SK-N-SH (cell line): ENCODE measurements around the gene EIF3K. TPM values are rescaled to one million over a fixed set of nuclear protein-coding genes. Genes with fewer than 3 reads are reported as not detected.
A peak's percentile ranks its signal among the peaks of the same experiment; 100 is the strongest.

Experiments used
- CTCF ChIP-seq: fragments of 200-600 bp; sonication (generic); IDR thresholded peaks from 2 replicates; pipeline ENCODE4 v1.6.1; 2017; ENCODE audit warnings: antibody characterized with exemption, mild to moderate bottlenecking, moderate library complexity
- EZH2phosphoT487 ChIP-seq: fragments of 200-600 bp; sonication (generic); IDR thresholded peaks from 2 replicates; pipeline ENCODE4 v1.6.1; 2017; ENCODE audit warnings: low read depth, mixed run types, mild to moderate bottlenecking, antibody characterized with exemption, moderate library complexity, borderline replicate concordance
- FOXJ3 ChIP-seq: sonication (generic); formaldehyde crosslinking; IDR thresholded peaks from 2 replicates; pipeline ENCODE4 v1.5.1; 2020; ENCODE audit warnings: mild to moderate bottlenecking, missing genetic modification reagents
- GABPA ChIP-seq: IDR thresholded peaks from 2 replicates; pipeline ENCODE4 v1.4.0; 2012; ENCODE audit warnings: low read depth, mild to moderate bottlenecking
- GATA2 ChIP-seq: sonication (generic); formaldehyde crosslinking; IDR thresholded peaks from 2 replicates; pipeline ENCODE4 v1.5.0; 2020; ENCODE audit warnings: mild to moderate bottlenecking, missing genetic modification reagents
- JUND ChIP-seq: IDR thresholded peaks from 2 replicates; pipeline ENCODE4 v1.4.0; 2012
- MAX ChIP-seq: IDR thresholded peaks from 2 replicates; pipeline ENCODE4 v1.4.0; 2012; ENCODE audit warnings: low read depth
- NFIC ChIP-seq: IDR thresholded peaks from 2 replicates; pipeline ENCODE4 v1.4.0; 2012; ENCODE audit warnings: borderline replicate concordance
- NRF1 ChIP-seq: IDR thresholded peaks from 2 replicates; pipeline ENCODE4 v1.6.1; 2012; ENCODE audit warnings: low read depth, mild to moderate bottlenecking, low read length
- PBX3 ChIP-seq: IDR thresholded peaks from 2 replicates; pipeline ENCODE4; 2012
- RCOR1 ChIP-seq: fragments of 150-350 bp; IDR thresholded peaks from 2 replicates; pipeline ENCODE4 v1.6.1; 2017; ENCODE audit warnings: antibody characterized with exemption, low read length
- REST ChIP-seq: IDR thresholded peaks from 2 replicates; pipeline ENCODE4 v1.6.1; 2012; ENCODE audit warnings: mild to moderate bottlenecking, low read depth, low read length, moderate library complexity
- RFX5 ChIP-seq: IDR thresholded peaks from 2 replicates; pipeline ENCODE4 v1.6.1; 2012; ENCODE audit warnings: mild to moderate bottlenecking, improper control_type of control experiment, low read length
- RXRA ChIP-seq: IDR thresholded peaks from 2 replicates; pipeline ENCODE4 v1.4.0; 2012; ENCODE audit warnings: low read depth, mild to moderate bottlenecking, borderline replicate concordance
- SIN3A ChIP-seq: IDR thresholded peaks from 2 replicates; pipeline ENCODE4 v1.6.1; 2012; ENCODE audit warnings: low read depth, mild to moderate bottlenecking, low read length, moderate library complexity, borderline replicate concordance
- TAF1 ChIP-seq: IDR thresholded peaks from 2 replicates; pipeline ENCODE4 v1.6.1; 2012; ENCODE audit warnings: low read depth, mild to moderate bottlenecking, low read length, moderate library complexity, borderline replicate concordance
- TEAD4 ChIP-seq: IDR thresholded peaks from 2 replicates; pipeline ENCODE4 v1.4.0; 2012; ENCODE audit warnings: mild to moderate bottlenecking, borderline replicate concordance; ENCODE audit not compliant: insufficient read depth
- YY1 ChIP-seq: IDR thresholded peaks from 2 replicates; pipeline ENCODE4 v1.4.0; 2012; ENCODE audit warnings: low read depth, mild to moderate bottlenecking
- ZBTB33 ChIP-seq: IDR thresholded peaks from 2 replicates; pipeline ENCODE4 v1.4.0; 2012; ENCODE audit warnings: low read depth, borderline replicate concordance
- polyA plus RNA-seq, 3 experiments: library from polyadenylated mRNA; depleted of rRNA; stranded (reverse); fragments of >200 nt; gene quantifications; 2 replicates each; pipeline ENCODE4 v1.2.3, GENCODE V29; 2012

EIF3K gene
- polyA plus RNA-seq, 1 of the 3 experiments (the other 2 are of a cell fraction), result 484 TPM

- 0 out of 2 replicates have a peak, but pooled peaks have one; percentile 29 for TF ChIP-seq REST
- TF ChIP-seq RXRA, result no peak
- no peak for TF ChIP-seq RCOR1
- TF ChIP-seq MAX, result peak; percentile 57; the same call in 1 of the 2 replicates
- TF ChIP-seq SIN3A, result peak; percentile 74; the same call in 1 of the 2 replicates
- no peak for TF ChIP-seq RFX5
- TF ChIP-seq TEAD4, result no peak
- no peak for TF ChIP-seq ZBTB33
- TF ChIP-seq TAF1, result peak; percentile 94
- TF ChIP-seq JUND, result no peak
- TF ChIP-seq PBX3, result peak; percentile 33
- no peak for TF ChIP-seq GATA2 (CRISPR knock-in tag)
- TF ChIP-seq YY1, result 0 out of 2 replicates have a peak, but pooled peaks have one; percentile 26
- peak; percentile 100 for TF ChIP-seq NRF1
- no peak for TF ChIP-seq FOXJ3 (CRISPR knock-in tag)
- no peak for TF ChIP-seq NFIC
- no peak for TF ChIP-seq GABPA
- TF ChIP-seq CTCF, result no peak
- TF ChIP-seq EZH2phosphoT487, result no peak
These were observed 28.5 kb downstream of the EIF3K start, which contains the start of gene ACTN4 (continued) for GRCh38 chr19:38647368-38647965.
